ENCODE data around the gene C1QTNF8.

GRCh38 chr16:1052721-1053120 is 43.3 kb downstream of the C1QTNF8 start:
- TF ChIP-seq CTCF (conservative IDR thresholded peaks at IDR 0.05; ENCODE audit: low read depth, low read length) = no peak
- TF ChIP-seq EZH2phosphoT487 (IDR thresholded peaks at IDR 0.05; ENCODE audit: borderline replicate concordance, low read length) = no peak
- TF ChIP-seq EZH2 (IDR thresholded peaks at IDR 0.05; ENCODE audit: low read length, unreplicated experiment) = no peak
